Activated CD8-positive, alpha-beta memory T cell treated with anti-CD3 and anti-CD28 coated beads for 36 hours (primary cell): ENCODE data around the gene F2RL3. TPM values are rescaled to one million over a fixed set of nuclear protein-coding genes. Genes with fewer than 3 reads are reported as not detected.

Experiments used
- CTCF ChIA-PET: fragments of 350-600 bp; sonication (Branson Sonifier 250); formaldehyde crosslinking; loops from one replicate; lab custom pipeline; 2021; ENCODE audit warnings: antibody characterized with exemption; lab: Charles Lee
- POLR2A ChIA-PET: fragments of 350-600 bp; sonication (Branson Sonifier 250); formaldehyde crosslinking; loops from one replicate; lab custom pipeline; 2021; ENCODE audit warnings: antibody characterized with exemption; lab: Charles Lee
- total RNA-seq, 2 experiments: library from RNA; stranded (reverse); gene quantifications; one replicate each; pipeline ENCODE4 v1.2.3, GENCODE V29; 2021

F2RL3 gene
- total RNA-seq, 2 experiments from 2014 or later = not detected

- POLR2A ChIA-PET = no interaction called here
- CTCF ChIA-PET = interaction anchor here (0.8 kb wide), 1 partner anchor 120 kb away, joined by 6 read pairs; no protein-coding TSS in a partner anchor
Observed at GRCh38 chr19:16891696-16892382, 3.0 kb downstream of the F2RL3 start.

GRCh38 chr19:16892436-16892835 is 3.6 kb downstream of the F2RL3 start:
- CTCF ChIA-PET = no interaction called here
- POLR2A ChIA-PET = no interaction called here

GRCh38 chr19:16892868-16893685 is 4.3 kb downstream of the F2RL3 start:
- CTCF ChIA-PET = no interaction called here

GRCh38 chr19:16893686-16893989 is 4.8 kb downstream of the F2RL3 start:
- ChIA-PET POLR2A (no interaction called here), CTCF (no interaction called here)

More at GRCh38 chr19:16892868-16893685, 4.3 kb downstream of the F2RL3 start:
- POLR2A ChIA-PET = no interaction called here

- POLR2A ChIA-PET = interaction anchor here (0.6 kb wide), 1 partner anchor 123 kb away, joined by 3 read pairs; no protein-coding TSS in a partner anchor
Observed at GRCh38 chr19:16894080-16894479, 5.3 kb downstream of the F2RL3 start.

GRCh38 chr19:16895467-16896145 is 6.8 kb downstream of the F2RL3 start:
- POLR2A ChIA-PET = interaction anchor here (0.7 kb wide), 1 partner anchor 573 kb away, joined by 3 read pairs; no protein-coding TSS in a partner anchor
- CTCF ChIA-PET = no interaction called here

More at GRCh38 chr19:16894080-16894479, 5.3 kb downstream of the F2RL3 start:
- CTCF ChIA-PET = no interaction called here

GRCh38 chr19:16896146-16897028 is 7.6 kb downstream of the F2RL3 start:
- ChIA-PET POLR2A (no interaction called here), CTCF (no interaction called here)

GRCh38 chr19:16897029-16897855 is 8.4 kb downstream of the F2RL3 start:
- ChIA-PET CTCF (no interaction called here), POLR2A (no interaction called here)

GRCh38 chr19:16897856-16898161 is 9.0 kb downstream of the F2RL3 start:
- POLR2A ChIA-PET = no interaction called here
- CTCF ChIA-PET = no interaction called here

GRCh38 chr19:16898361-16899015 is 9.7 kb downstream of the F2RL3 start:
- ChIA-PET CTCF (no interaction called here), POLR2A (no interaction called here)

- CTCF ChIA-PET = interaction anchor here (0.6 kb wide), 1 partner anchor 128 kb away, joined by 6 read pairs; no protein-coding TSS in a partner anchor
- POLR2A ChIA-PET = no interaction called here
Observed at GRCh38 chr19:16899566-16900075, 10.8 kb downstream of the F2RL3 start.

GRCh38 chr19:16901491-16902175 is 12.8 kb downstream of the F2RL3 start:
- ChIA-PET POLR2A (no interaction called here), CTCF (no interaction called here)

GRCh38 chr19:16902545-16902944 is 13.7 kb downstream of the F2RL3 start:
- ChIA-PET POLR2A (no interaction called here), CTCF (no interaction called here)

GRCh38 chr19:16903347-16903746 is 14.5 kb downstream of the F2RL3 start:
- ChIA-PET POLR2A (no interaction called here), CTCF (no interaction called here)

GRCh38 chr19:16904599-16904998 is 15.8 kb downstream of the F2RL3 start:
- ChIA-PET CTCF (no interaction called here), POLR2A (no interaction called here)

GRCh38 chr19:16908759-16909158 is 20.0 kb downstream of the F2RL3 start:
- ChIA-PET CTCF (no interaction called here), POLR2A (no interaction called here)

GRCh38 chr19:16911046-16911445 is 22.2 kb downstream of the F2RL3 start:
- POLR2A ChIA-PET = no interaction called here
- CTCF ChIA-PET = no interaction called here
